ENCODE results near the gene WTAP.

The WTAP gene

DNA sequence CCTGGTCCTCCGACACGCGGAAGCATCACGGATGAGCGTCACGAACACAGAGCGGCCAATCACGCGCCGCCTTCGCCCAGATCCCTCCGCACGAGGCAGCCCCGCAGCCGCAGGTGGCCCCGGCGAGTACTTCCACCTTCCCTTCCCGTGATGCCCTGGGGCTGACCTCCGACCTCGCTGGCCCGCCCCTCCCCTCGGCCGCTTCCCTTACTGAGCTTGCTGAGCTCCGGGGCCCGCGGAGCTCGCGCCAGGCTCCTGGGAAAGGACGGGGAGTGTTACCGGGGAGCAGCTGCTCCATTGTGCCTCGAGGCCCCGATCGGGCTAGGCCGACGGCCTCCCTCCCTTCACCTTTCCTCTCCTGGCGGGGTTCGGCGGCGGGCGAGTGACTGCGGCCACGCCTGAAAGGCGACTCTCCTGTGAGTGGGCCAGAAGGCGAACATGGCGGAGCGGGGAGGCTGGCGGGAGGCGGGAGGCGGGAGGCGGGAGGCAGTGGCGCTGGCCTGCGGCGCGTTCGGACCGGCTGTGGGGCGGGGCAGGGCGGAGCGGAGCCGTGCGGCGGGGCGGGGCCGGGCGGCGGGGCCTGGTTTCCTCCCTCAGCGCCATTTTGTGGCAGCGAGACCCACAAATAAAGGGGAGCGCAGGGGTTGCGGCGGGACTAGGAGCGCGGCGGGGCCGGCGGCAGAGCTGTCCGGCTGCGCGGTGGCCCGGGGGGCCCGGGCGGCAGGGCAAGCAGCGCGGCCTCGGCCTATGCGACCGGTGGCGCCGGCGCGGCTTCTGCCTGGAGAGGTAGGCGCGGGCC is at the start of gene WTAP:
Gene WTAP, plus strand, starts transcription at position 589 of the 799 bp plus-strand sequence. CDS start 8,760 bp downstream, outside the sequence.
- Mint-ChIP-seq H3K36me3 (ENCODE audit: low read depth) (peaks cover 60% of the 10 kb centered on the region), H3K9me3 (peaks cover 19% of the 10 kb centered on the region), H3K27ac (peak within 1 kb of the TSS; percentile 100), H3K4me3 (peak within 1 kb of the TSS; percentile 94), H3K4me1 (peaks cover 35% of the 10 kb centered on the region), H3K27me3 (ENCODE audit: low read depth, poor library complexity) (peaks cover 5% of the 10 kb centered on the region)
- DNase-seq, result peak; percentile 95
- TF ChIP-seq, protein P1, sequence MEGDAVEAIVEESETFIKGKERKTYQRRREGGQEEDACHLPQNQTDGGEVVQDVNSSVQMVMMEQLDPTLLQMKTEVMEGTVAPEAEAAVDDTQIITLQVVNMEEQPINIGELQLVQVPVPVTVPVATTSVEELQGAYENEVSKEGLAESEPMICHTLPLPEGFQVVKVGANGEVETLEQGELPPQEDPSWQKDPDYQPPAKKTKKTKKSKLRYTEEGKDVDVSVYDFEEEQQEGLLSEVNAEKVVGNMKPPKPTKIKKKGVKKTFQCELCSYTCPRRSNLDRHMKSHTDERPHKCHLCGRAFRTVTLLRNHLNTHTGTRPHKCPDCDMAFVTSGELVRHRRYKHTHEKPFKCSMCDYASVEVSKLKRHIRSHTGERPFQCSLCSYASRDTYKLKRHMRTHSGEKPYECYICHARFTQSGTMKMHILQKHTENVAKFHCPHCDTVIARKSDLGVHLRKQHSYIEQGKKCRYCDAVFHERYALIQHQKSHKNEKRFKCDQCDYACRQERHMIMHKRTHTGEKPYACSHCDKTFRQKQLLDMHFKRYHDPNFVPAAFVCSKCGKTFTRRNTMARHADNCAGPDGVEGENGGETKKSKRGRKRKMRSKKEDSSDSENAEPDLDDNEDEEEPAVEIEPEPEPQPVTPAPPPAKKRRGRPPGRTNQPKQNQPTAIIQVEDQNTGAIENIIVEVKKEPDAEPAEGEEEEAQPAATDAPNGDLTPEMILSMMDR (IDR thresholded peaks at IDR 0.05), result no peak

DNA sequence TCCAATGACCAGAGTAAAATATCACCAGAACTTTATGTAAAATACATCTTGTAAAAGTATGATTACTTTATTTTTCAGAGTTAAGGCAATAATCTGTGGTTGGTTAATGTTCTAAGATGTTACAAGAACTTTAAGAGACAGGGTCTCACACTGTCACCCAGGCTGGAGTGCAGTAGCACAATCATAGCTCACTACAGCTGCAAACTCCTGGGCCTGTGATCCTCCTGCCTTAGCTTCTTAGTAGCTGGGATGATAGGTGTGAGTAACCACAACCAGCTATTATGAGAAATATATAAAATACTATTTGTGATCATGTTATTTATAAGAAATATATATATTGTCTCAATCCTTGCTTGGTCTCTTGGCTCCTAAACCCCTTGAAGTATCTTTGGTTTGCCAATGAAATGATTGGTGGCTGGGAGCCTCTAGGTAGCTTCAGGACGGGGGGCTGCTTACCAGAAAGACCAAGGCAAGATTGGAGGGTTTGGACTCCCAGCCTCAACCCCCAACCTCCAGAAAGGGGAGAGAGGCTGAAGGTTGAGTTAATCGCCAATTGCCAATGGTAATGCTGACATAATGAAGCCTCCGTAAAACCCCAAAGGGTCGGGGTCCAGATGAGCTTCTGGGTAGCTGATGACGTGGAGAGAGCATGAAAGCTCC is 49.7 kb upstream of the WTAP start:
- Mint-ChIP-seq H3K4me1 (no peaks in the 10 kb centered on the region), H3K27ac (no peak overlapping the region), H3K4me3 (no peak overlapping the region), H3K9me3 (peaks cover 25% of the 10 kb centered on the region), H3K27me3 (ENCODE audit: low read depth, poor library complexity) (peaks cover 3% of the 10 kb centered on the region), H3K36me3 (ENCODE audit: low read depth) (peaks cover 45% of the 10 kb centered on the region)
- no peak for DNase-seq
- TF ChIP-seq, protein P1 (IDR thresholded peaks at IDR 0.05), result no peak

DNA sequence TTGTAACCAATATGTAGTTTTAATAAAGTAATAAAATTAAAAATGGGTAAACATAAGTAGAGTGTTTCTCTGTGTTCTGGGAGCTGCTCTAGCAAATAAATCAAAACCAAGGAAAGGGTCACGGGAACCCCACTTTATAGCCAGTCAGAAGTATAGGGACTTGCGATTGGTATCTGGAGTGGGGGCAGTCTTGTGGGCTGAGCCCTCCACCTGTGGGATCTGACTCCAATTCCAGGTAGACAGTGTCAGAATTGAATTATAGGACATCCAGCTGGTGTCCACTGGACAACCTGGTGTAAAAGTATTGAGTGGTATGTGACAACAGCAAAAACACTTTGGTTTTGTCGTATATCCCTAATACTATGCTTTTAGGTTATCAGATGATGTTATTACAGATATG is 48.7 kb upstream of the WTAP start:
- TF ChIP-seq, protein P1 (IDR thresholded peaks at IDR 0.05), result no peak
- Mint-ChIP-seq H3K27ac (no peak overlapping the region), H3K36me3 (ENCODE audit: low read depth) (peaks cover 43% of the 10 kb centered on the region), H3K4me1 (no peaks in the 10 kb centered on the region), H3K9me3 (peaks cover 15% of the 10 kb centered on the region), H3K4me3 (no peak overlapping the region), H3K27me3 (ENCODE audit: low read depth, poor library complexity) (peaks cover 3% of the 10 kb centered on the region)
- DNase-seq, result no peak

DNA sequence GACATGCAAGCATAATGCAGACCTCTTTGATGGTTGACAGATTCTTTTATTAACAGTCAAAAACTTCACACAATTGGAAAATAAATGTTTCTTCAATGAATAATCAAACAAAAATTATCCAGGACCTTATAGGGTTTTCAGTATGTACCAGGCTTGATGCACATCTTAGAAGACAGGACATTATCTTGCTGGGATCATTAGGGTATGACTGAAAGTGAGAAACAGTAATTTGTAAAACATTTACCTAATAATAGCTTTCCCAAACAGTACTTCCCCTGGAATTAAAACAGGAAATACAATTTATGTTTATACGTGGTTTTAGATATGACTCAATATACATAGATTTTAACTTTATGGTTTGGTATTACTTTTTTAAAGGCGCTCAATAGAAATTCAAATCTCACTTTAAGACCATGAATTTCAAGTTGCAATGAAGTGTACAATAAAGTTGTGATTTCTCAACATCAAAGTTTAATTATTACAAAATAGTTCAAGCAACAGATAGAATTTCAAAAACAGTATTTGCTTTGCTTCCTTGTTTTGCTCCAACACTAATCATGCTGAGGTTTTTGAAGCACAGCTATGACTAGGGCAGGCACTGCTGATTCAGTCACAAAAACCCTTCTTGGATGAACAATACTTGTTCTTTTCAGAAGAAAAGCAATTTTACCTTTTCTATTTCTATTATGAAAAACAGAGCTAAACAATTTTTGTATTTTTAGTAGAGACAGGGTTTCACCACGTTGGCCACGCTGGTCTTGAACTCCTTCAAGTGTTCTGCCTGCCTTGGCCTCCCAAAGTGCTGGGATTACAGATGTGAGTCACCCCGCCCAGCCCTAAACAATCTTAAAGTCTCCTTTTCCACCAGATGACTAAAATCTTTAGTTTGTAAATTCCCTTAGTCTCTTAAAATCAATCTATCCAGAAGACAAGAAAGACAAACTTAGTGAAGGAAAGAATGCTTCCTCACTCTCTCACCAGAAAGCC is 47.9 kb upstream of the WTAP start:
- peaks cover 12% of the 10 kb centered on the region for H3K9me3 Mint-ChIP-seq
- H3K27ac Mint-ChIP-seq, result peak overlapping the region; percentile 10
- H3K27me3 Mint-ChIP-seq (ENCODE audit: low read depth, poor library complexity), result peaks cover 3% of the 10 kb centered on the region
- no peak overlapping the region for H3K4me3 Mint-ChIP-seq
- TF ChIP-seq, protein P1 (IDR thresholded peaks at IDR 0.05), result no peak
- peaks cover 45% of the 10 kb centered on the region for H3K36me3 Mint-ChIP-seq (ENCODE audit: low read depth)
- DNase-seq, result no peak
- no peaks in the 10 kb centered on the region for H3K4me1 Mint-ChIP-seq

DNA sequence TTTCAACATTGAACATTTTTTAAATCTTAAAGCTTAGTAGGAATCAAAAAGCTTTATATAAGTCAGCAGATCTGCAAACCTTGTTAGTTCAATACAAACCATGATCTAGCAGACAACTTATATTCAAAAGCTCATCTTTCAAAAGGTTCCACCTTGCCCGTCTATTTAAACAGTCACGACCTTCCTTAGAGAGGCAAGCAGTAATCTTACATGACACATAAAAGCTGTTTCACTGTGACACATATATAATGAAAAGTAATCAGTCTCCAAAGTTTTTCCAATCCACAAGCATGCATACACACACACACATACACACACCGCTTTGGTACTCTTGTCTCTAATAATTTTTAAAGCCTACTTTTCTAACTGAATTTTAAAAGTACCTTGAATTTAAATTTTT is 47.2 kb upstream of the WTAP start:
- no peak for DNase-seq
- peaks cover 4% of the 10 kb centered on the region for H3K9me3 Mint-ChIP-seq
- TF ChIP-seq, protein P1 (IDR thresholded peaks at IDR 0.05), result no peak
- peak overlapping the region; percentile 10 for H3K27ac Mint-ChIP-seq
- H3K4me3 Mint-ChIP-seq, result no peak overlapping the region
- peaks cover 3% of the 10 kb centered on the region for H3K27me3 Mint-ChIP-seq (ENCODE audit: low read depth, poor library complexity)
- H3K4me1 Mint-ChIP-seq, result no peaks in the 10 kb centered on the region
- peaks cover 52% of the 10 kb centered on the region for H3K36me3 Mint-ChIP-seq (ENCODE audit: low read depth)

Measured in nephron progenitor cell (in vitro differentiated cells).